GM18951 (cell line): Measurements from ENCODE around the gene TMEM151A.

Experiments used
- POLR2A ChIP-seq: IDR thresholded peaks from 4 replicates; pipeline ENCODE4 v1.6.1; 2011; ENCODE audit warnings: mild to moderate bottlenecking; ENCODE audit not compliant: insufficient read length, insufficient read depth; ENCODE audit errors: extremely low read depth
- in situ Hi-C: fragments of 300-500 bp; cut with MboI; formaldehyde crosslinking; loops from one replicate; pipeline ENCODE4 v1.12.0; 2022; ENCODE audit warnings: low sequenced_read_pairs, mixed read lengths, inconsistent platforms; ENCODE audit not compliant: unreplicated experiment

The TMEM151A gene

GRCh38 chr11:66331542-66332370 is 40.1 kb downstream of the TMEM151A start:
- no peak for TF ChIP-seq POLR2A
- in situ Hi-C loops, result no loop called here

GRCh38 chr11:66332371-66333219 is 40.9 kb downstream of the TMEM151A start:
- in situ Hi-C loops, result no loop called here
- no peak for TF ChIP-seq POLR2A

DNA sequence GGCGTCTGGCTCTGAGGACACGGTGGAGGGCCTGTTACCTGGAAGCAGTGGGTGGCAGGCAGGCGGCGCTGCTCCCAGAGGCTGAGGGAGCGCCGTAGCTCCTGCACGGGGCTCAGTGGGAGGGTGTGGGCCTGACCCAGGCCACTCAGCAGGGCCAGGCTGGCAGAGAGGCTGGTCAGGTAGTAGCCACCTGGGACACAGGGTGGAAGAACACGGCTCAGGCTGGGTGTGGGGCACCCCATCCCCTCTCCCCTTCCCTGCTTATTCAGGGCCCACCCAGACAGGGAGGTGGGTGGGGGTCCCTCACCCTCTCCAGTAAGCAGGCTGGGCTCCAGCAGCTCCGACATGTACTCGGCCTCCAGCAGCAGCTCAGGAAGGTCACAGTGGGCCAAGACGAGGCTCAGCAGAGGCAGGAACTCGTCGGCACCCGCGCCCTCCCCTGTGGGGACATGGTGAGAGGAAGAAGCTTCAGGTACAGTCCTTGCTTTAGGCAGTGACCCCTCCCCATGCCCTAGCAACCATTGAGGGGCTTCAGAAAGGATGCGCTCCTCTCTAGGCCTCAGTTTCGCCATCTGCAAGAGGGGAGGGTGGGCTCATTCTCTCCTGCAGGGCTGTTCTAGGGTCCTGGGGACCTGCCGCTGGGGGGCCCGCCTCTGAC is 41.7 kb downstream of the TMEM151A start:
- TF ChIP-seq POLR2A, result no peak
- in situ Hi-C loops, result no loop called here

DNA sequence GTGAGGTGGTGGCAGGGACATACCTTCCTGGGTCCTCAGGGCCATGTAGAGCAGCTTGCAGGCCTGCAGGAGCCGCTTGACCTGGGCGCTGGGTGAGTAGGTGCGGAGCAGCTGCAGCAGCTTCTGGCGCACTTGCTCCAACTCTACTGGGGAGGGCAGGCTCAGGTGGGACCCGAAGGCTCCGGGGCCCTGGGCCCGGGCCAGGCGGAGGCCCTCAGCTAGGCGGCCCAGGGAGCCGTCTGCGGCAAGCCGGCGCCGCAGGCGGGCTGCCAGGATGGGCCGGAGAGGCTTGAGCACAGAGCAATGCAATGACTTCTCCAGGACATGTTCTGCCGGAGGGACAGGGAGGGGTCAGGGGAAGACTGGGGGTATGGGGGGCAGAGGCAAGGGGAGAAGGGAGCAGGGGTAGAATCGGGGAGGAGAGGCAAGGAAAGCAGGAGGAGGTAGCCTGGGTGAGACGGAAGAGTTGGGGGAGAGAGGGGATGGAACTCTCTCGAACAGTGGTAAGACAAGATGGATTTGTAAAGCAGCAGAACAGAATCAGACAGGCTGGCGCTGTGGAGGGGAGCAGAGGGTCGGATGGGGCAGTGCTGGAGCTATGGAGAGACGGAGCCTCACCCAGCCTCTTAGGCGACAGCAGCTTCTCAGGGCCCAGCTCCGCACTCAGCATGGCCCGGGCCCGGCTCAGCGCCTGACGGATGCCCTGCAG is 42.4 kb downstream of the TMEM151A start:
- in situ Hi-C loops, result no loop called here

GRCh38 chr11:66334605-66335442 is 43.1 kb downstream of the TMEM151A start:
- TF ChIP-seq POLR2A, result no peak
- in situ Hi-C loops, result no loop called here

More for the DNA sequence above, 42.4 kb downstream of the TMEM151A start:
- TF ChIP-seq POLR2A, result no peak

DNA sequence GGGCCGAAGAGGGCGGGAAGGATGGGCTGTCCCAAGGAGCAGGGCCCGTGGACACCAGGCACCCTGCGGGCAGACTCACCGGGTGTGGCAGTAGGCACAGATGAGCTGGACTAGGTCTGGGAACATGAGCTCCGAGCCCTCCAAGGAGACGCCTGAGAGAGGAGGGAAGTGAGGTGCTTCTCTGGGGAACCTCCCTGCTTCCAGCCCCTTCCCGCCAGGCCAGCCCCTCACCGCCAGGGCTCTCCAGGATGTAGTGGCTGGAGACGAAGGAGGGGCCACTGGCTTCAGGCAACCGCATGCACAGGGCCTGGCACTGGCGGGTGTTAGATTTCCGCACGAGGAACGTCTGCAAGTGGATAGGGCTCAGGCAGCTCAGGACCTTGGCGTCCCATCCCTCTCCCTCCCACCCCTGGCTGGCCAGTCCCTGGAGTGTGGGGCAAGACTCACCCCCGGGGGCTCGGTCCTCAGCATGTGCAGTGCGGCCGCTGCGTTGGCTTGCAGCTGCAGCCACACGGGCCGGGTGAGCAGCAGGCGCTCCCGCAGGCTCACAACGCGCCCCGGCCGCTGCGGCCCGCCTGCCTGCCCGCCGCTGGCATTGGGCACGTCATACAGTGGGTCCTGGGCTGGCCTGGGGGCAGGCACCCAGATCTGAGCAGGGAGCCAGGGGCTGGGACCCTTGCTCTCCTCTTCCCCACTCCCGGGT is 44.0 kb downstream of the TMEM151A start:
- TF ChIP-seq POLR2A, result no peak
- in situ Hi-C loops, result no loop called here

GRCh38 chr11:66336234-66337102 is 44.8 kb downstream of the TMEM151A start, which contains the start of gene RIN1:
TSS of gene RIN1 (minus strand) at chr11:66336434. CDS start at chr11:66336402, 32 bp downstream.
- TF ChIP-seq POLR2A, result no peak
- in situ Hi-C loops, result no loop called here

GRCh38 chr11:66337103-66337899 is 45.6 kb downstream of the TMEM151A start:
- in situ Hi-C loops, result no loop called here
- TF ChIP-seq POLR2A, result no peak

GRCh38 chr11:66338276-66339161 is 46.8 kb downstream of the TMEM151A start:
- no peak for TF ChIP-seq POLR2A
- in situ Hi-C loops, result no loop called here
